Measurements from ENCODE around the gene CCNJ. TPM values are rescaled to one million over a fixed set of nuclear protein-coding genes. Genes with fewer than 3 reads are reported as not detected.

The CCNJ gene
- total and polyA plus RNA-seq, 2 experiments from 2014 or later: 14.1 to 29.6 TPM

DNA sequence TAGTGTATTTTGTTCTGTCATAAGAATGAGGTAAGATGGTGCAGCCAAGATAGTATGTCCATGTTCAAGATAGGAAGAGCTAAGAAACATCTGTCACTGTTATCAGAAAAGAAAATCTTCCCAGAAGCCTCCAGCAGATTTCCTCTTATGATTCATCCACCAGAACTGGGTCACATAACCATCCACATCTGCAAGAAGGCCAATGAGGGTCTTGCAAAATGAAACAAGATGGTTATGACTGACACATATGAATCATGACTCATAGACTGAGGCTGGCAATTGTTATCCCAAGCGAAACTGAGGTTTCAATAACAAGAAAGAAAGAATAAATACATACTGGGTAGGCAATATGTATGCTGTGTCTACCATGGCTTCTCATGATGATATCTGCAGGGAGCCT, 30.3 kb downstream of the CCNJ start:
- no peaks in the 10 kb centered on the region for H3K27me3 Mint-ChIP-seq (ENCODE audit: insufficient read depth, low read depth, poor library complexity)
- no peak overlapping the region for H3K4me3 Mint-ChIP-seq
- Histone ChIP-seq H4K20me1 (replicated peaks; ENCODE audit: insufficient read depth) (no peaks in the 10 kb centered on the region), H3K36me3 (ENCODE audit: insufficient read depth) (no peaks in the 10 kb centered on the region), H3K9me2 (ENCODE audit: insufficient read depth) (no peaks in the 10 kb centered on the region), H3K79me2 (replicated peaks; ENCODE audit: insufficient read depth) (no peaks in the 10 kb centered on the region), H3K4me3 (no peak overlapping the region), H3K27ac (ENCODE audit: low read depth) (no peak overlapping the region), H3K4me2 (no peak overlapping the region), H2AFZ (no peak overlapping the region), H3K4me1 (ENCODE audit: insufficient read depth) (peaks cover 25% of the 10 kb centered on the region), H3F3A (replicated peaks; ENCODE audit: low read depth) (no peaks in the 10 kb centered on the region), H3K27me3 (ENCODE audit: insufficient read depth) (no peaks in the 10 kb centered on the region)
- H3K4me1 Mint-ChIP-seq: peaks cover 27% of the 10 kb centered on the region
- H3K27ac Mint-ChIP-seq: no peak overlapping the region
- no peaks in the 10 kb centered on the region for H3K9me3 Mint-ChIP-seq
- TF ChIP-seq POLR2AphosphoS5 (IDR thresholded peaks at IDR 0.05; ENCODE audit: low read depth): no peak
- TF ChIP-seq STAT1 (IDR thresholded peaks at IDR 0.05; ENCODE audit: unreplicated experiment): no peak
- no peak for TF ChIP-seq EZH2phosphoT487 (IDR thresholded peaks at IDR 0.05; ENCODE audit: unreplicated experiment)
- TF ChIP-seq, protein P1, sequence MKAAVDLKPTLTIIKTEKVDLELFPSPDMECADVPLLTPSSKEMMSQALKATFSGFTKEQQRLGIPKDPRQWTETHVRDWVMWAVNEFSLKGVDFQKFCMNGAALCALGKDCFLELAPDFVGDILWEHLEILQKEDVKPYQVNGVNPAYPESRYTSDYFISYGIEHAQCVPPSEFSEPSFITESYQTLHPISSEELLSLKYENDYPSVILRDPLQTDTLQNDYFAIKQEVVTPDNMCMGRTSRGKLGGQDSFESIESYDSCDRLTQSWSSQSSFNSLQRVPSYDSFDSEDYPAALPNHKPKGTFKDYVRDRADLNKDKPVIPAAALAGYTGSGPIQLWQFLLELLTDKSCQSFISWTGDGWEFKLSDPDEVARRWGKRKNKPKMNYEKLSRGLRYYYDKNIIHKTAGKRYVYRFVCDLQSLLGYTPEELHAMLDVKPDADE (IDR thresholded peaks at IDR 0.05): no peak
- TF ChIP-seq, protein P2, sequence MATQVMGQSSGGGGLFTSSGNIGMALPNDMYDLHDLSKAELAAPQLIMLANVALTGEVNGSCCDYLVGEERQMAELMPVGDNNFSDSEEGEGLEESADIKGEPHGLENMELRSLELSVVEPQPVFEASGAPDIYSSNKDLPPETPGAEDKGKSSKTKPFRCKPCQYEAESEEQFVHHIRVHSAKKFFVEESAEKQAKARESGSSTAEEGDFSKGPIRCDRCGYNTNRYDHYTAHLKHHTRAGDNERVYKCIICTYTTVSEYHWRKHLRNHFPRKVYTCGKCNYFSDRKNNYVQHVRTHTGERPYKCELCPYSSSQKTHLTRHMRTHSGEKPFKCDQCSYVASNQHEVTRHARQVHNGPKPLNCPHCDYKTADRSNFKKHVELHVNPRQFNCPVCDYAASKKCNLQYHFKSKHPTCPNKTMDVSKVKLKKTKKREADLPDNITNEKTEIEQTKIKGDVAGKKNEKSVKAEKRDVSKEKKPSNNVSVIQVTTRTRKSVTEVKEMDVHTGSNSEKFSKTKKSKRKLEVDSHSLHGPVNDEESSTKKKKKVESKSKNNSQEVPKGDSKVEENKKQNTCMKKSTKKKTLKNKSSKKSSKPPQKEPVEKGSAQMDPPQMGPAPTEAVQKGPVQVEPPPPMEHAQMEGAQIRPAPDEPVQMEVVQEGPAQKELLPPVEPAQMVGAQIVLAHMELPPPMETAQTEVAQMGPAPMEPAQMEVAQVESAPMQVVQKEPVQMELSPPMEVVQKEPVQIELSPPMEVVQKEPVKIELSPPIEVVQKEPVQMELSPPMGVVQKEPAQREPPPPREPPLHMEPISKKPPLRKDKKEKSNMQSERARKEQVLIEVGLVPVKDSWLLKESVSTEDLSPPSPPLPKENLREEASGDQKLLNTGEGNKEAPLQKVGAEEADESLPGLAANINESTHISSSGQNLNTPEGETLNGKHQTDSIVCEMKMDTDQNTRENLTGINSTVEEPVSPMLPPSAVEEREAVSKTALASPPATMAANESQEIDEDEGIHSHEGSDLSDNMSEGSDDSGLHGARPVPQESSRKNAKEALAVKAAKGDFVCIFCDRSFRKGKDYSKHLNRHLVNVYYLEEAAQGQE (IDR thresholded peaks at IDR 0.05; ENCODE audit: unreplicated experiment): no peak
- no peak for TF ChIP-seq NANOG (IDR thresholded peaks at IDR 0.05; ENCODE audit: borderline replicate concordance)
- TF ChIP-seq, protein P3, sequence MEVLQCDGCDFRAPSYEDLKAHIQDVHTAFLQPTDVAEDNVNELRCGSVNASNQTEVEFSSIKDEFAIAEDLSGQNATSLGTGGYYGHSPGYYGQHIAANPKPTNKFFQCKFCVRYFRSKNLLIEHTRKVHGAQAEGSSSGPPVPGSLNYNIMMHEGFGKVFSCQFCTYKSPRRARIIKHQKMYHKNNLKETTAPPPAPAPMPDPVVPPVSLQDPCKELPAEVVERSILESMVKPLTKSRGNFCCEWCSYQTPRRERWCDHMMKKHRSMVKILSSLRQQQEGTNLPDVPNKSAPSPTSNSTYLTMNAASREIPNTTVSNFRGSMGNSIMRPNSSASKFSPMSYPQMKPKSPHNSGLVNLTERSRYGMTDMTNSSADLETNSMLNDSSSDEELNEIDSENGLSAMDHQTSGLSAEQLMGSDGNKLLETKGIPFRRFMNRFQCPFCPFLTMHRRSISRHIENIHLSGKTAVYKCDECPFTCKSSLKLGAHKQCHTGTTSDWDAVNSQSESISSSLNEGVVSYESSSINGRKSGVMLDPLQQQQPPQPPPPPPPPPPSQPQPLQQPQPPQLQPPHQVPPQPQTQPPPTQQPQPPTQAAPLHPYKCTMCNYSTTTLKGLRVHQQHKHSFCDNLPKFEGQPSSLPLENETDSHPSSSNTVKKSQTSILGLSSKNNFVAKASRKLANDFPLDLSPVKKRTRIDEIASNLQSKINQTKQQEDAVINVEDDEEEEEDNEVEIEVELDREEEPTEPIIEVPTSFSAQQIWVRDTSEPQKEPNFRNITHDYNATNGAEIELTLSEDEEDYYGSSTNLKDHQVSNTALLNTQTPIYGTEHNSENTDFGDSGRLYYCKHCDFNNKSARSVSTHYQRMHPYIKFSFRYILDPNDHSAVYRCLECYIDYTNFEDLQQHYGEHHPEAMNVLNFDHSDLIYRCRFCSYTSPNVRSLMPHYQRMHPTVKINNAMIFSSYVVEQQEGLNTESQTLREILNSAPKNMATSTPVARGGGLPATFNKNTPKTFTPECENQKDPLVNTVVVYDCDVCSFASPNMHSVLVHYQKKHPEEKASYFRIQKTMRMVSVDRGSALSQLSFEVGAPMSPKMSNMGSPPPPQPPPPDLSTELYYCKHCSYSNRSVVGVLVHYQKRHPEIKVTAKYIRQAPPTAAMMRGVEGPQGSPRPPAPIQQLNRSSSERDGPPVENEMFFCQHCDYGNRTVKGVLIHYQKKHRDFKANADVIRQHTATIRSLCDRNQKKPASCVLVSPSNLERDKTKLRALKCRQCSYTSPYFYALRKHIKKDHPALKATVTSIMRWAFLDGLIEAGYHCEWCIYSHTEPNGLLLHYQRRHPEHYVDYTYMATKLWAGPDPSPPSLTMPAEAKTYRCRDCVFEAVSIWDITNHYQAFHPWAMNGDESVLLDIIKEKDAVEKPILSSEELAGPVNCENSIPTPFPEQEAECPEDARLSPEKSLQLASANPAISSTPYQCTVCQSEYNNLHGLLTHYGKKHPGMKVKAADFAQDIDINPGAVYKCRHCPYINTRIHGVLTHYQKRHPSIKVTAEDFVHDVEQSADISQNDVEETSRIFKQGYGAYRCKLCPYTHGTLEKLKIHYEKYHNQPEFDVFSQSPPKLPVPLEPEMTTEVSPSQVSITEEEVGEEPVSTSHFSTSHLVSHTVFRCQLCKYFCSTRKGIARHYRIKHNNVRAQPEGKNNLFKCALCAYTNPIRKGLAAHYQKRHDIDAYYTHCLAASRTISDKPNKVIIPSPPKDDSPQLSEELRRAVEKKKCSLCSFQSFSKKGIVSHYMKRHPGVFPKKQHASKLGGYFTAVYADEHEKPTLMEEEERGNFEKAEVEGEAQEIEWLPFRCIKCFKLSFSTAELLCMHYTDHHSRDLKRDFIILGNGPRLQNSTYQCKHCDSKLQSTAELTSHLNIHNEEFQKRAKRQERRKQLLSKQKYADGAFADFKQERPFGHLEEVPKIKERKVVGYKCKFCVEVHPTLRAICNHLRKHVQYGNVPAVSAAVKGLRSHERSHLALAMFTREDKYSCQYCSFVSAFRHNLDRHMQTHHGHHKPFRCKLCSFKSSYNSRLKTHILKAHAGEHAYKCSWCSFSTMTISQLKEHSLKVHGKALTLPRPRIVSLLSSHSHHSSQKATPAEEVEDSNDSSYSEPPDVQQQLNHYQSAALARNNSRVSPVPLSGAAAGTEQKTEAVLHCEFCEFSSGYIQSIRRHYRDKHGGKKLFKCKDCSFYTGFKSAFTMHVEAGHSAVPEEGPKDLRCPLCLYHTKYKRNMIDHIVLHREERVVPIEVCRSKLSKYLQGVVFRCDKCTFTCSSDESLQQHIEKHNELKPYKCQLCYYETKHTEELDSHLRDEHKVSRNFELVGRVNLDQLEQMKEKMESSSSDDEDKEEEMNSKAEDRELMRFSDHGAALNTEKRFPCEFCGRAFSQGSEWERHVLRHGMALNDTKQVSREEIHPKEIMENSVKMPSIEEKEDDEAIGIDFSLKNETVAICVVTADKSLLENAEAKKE (CRISPR knock-in tag; IDR thresholded peaks at IDR 0.05): no peak
- TF ChIP-seq ZNF331 (CRISPR knock-in tag; IDR thresholded peaks at IDR 0.05; ENCODE audit: low read depth): no peak
- TF ChIP-seq ZNF114 (CRISPR knock-in tag; IDR thresholded peaks at IDR 0.05): no peak
- TF ChIP-seq CREB1 (CRISPR knock-in tag; IDR thresholded peaks at IDR 0.05; ENCODE audit: low read depth): no peak
- no peak for TF ChIP-seq JUNB (IDR thresholded peaks at IDR 0.05; ENCODE audit: unreplicated experiment)
- no peak for TF ChIP-seq EZH2 (IDR thresholded peaks at IDR 0.05; ENCODE audit: low read depth, unreplicated experiment)
- TF ChIP-seq, protein P4, sequence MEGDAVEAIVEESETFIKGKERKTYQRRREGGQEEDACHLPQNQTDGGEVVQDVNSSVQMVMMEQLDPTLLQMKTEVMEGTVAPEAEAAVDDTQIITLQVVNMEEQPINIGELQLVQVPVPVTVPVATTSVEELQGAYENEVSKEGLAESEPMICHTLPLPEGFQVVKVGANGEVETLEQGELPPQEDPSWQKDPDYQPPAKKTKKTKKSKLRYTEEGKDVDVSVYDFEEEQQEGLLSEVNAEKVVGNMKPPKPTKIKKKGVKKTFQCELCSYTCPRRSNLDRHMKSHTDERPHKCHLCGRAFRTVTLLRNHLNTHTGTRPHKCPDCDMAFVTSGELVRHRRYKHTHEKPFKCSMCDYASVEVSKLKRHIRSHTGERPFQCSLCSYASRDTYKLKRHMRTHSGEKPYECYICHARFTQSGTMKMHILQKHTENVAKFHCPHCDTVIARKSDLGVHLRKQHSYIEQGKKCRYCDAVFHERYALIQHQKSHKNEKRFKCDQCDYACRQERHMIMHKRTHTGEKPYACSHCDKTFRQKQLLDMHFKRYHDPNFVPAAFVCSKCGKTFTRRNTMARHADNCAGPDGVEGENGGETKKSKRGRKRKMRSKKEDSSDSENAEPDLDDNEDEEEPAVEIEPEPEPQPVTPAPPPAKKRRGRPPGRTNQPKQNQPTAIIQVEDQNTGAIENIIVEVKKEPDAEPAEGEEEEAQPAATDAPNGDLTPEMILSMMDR (conservative IDR thresholded peaks at IDR 0.05; ENCODE audit: low read depth in 2 of 2): no peak
- H3K36me3 Mint-ChIP-seq (ENCODE audit: low read depth): no peaks in the 10 kb centered on the region
- DNase-seq (ENCODE audit: low spot score) (no peak), ATAC-seq (no peak)

Measured in GM23338 (cell line).